ENCODE results near the gene CBX1. TPM values are rescaled to one million over a fixed set of nuclear protein-coding genes. Genes with fewer than 3 reads are reported as not detected.

CBX1 gene
- total and polyA plus RNA-seq, 2 of the 8 experiments (the other 6 are each of a cell fraction or from before 2014, with no cell fraction given): 38.7 to 173 TPM

- no peak for TF ChIP-seq CHD1 (IDR thresholded peaks at IDR 0.05; ENCODE audit: low read depth, low read length)
Measured at GRCh38 chr17:48126532-48126850, 25.2 kb upstream of the CBX1 start (continued).
